Measurements from ENCODE around the gene CAPN15.

CAPN15 gene

DNA sequence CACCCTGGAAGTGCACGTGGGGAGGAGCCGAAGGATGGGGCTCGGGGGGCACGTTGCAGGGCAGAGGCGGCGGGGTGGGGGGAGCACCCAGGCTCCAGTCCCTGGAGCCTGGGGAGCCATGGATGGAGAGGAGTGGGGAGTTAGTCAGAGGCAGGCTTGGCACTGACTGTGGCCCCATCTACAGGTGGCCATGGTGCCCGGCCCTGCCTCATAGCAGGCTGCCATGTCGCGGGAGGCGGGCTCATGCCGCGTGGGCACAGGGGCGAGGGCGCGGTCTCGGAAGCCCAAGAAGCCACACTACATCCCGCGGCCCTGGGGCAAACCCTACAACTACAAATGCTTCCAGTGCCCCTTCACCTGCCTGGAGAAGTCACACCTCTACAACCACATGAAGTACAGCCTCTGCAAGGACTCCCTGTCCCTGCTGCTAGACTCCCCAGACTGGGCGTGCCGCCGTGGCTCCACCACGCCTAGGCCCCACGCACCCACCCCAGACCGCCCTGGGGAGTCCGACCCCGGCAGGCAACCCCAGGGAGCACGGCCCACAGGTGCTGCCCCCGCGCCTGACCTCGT lies 35.6 kb downstream of the CAPN15 start:
- DNase-seq: no peak

DNA sequence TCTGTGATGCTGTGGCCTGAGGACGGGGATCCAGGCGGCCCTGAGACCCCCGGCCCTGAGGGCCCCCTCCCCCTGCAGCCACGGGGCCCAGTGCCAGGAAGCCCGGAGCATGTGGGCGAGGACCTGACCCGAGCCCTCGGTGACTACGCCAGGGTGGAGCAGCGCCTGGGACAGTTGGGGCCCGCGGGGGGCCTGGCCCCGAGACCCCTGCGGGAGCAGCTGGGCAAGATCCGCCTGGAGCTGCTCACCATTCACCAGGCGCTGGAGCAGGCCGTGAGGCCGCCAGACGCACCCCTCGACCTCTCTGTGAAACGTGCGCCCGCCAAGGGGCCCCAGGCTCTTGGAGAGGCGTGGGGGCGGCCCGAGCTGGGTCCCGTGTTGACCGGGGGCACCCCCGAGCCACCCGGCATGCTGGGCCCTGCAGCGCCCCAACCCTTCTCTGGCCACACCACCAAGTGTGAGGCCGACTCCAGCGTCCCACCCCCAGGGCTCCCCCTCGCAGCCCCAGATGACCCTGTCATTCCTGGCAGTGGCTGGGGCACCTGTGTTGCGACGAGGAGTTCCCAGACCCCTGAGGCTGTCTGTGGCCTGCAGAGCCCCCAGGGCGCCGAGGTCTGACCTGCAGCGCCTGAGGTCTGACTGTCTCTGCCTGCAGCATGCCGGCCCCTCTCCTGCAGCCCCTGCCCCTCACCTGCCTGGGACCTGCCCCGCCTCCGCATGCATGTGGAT lies 37.3 kb downstream of the CAPN15 start:
- no peak for DNase-seq

- no peak for DNase-seq
Measured at GRCh38 chr16:565419-566330, 38.2 kb downstream of the CAPN15 start.

DNA sequence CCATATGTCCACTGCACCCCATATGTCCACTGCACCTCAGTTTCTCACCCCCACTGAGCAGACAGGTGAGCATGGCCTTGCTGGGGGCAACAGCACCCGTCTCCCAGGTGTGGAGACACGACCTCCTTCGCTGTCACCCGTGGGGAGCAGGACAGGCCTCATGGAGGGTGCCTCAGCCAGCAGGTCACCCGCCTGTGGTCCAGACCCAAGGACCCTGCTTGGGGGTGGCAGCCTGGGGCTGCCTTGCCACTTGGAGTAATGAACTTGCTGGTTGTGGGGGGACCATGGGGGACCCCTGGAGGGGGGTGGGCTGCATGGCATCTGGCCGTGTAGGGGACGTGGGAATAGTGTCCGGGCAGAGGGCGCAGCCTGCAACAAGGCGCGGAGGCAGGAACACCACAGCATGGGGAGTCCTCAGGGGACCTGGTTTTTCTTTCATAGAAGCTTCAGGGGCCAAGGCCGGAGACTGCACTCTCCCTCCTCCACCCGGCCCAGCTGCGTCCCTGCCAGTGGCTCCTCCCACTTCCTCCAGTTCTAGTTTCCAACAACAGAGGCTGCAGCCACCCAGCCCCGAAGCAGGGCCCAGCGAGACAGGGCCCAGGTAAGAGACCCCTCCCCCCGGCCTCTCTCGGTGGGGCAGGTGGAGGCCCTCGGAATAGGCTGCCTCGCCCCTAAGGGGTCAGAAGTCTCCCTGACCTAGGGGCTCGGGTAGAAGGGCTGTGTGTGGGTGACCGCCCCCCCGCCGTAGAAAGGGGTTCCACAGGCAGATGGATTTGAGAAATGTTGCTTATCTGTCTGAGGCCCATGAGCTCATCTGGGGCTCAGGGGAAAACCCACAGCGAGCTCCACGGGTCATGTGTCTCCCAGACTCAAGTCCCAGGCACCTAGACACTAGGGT lies 39.2 kb downstream of the CAPN15 start, which contains the start of gene NHLRC4:
Gene NHLRC4, plus strand, starts transcription at position 531 of the 898 bp plus-strand sequence. CDS start 1,043 bp downstream, outside the sequence.
- DNase-seq: peak; percentile 21

DNA sequence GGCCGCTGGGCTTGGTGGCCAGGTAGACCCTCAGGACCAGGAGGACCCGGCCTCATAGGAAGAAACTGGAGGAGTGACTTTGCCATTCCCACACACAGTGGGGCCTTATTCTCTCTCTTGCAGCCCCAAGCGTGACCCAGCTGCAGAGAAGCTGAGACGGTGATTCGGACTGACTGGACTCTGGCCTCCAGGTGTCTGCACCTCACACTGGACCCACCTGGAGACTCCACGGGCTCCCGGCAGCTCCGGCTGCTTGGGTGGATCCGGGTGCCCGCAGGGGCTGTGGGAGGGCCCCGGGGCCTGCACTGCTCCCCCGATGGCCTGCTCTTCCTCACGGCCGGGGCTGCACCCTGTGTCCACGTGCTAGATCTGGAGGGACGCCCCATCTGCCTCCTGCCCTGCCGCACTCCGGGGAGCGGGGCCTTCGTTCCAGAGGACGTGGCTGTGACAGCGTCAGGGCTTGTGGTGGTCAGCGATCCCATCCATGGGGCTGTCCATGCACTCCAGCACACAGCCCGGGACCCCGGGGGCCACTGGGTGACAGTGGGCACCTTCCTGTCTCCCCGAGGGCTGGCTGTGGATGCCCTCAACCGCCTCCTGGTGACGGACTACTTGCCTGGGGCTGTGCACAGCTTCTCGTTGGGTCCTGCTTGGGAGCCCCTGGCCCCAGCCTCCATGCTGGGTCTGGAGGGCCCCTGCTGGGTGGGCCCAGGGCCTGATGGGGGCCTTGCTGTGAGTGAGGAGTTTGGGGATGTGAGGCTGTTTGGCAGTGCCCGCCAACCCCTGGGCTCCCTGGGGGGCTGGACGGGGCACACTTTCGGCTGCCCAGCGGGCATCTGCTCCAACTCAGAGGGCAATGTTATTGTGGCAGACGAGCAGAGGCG lies 40.1 kb downstream of the CAPN15 start:
- no peak for DNase-seq

GRCh38 chr16:568401-569258 lies 41.1 kb downstream of the CAPN15 start:
- DNase-seq: no peak

DNA sequence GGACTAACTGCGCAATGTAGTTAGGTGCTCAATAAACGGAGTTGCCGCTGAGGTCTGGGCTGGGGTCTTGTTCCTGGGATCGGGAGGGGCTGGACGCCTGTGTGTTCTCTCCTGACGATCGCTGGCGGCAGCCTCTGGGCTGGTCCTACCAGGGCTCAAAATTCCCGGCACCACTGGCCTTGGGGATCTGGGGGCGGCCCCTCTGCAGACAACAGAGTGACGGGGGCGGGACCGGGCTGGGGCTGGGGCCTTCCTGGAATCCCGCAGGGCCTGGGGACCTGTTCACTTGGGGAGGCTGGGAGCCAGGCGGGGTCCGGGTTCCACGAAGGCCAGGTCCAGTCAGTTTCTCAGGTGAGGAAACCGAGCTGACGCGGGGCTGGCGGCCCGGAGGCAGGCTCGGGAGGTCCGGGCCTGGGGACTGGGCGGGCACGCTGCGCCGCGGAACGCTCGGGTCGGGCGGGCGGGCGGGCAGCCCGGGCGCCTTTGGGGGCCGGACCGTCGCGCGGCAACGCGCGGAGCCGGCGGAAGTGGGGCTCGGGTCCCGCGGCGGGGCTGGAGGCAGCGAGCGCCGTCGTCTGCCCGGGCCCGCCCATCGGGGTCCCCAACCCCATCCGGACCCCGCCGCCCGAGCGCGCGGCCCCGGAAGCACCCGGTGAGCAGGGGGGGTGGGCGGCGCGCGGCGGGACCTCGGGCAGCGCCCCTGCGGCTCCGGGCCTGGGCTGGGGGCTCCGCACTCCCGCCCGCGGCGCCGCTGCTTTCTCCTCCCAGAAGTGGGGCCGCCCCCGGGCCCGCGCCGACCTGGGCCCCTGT lies 42.1 kb downstream of the CAPN15 start, which contains the start of gene PIGQ:
Gene PIGQ, plus strand, starts transcription at position 524 of the 810 bp plus-strand sequence. CDS start 4,107 bp downstream, outside the sequence.
- peak; percentile 51 for DNase-seq

- no peak for DNase-seq
Measured at GRCh38 chr16:572865-573650, 45.5 kb downstream of the CAPN15 start.

- no peak for DNase-seq
Measured at GRCh38 chr16:574021-574760, 46.7 kb downstream of the CAPN15 start.

- DNase-seq: no peak
Measured at GRCh38 chr16:575354-576196, 48.1 kb downstream of the CAPN15 start.

DNA sequence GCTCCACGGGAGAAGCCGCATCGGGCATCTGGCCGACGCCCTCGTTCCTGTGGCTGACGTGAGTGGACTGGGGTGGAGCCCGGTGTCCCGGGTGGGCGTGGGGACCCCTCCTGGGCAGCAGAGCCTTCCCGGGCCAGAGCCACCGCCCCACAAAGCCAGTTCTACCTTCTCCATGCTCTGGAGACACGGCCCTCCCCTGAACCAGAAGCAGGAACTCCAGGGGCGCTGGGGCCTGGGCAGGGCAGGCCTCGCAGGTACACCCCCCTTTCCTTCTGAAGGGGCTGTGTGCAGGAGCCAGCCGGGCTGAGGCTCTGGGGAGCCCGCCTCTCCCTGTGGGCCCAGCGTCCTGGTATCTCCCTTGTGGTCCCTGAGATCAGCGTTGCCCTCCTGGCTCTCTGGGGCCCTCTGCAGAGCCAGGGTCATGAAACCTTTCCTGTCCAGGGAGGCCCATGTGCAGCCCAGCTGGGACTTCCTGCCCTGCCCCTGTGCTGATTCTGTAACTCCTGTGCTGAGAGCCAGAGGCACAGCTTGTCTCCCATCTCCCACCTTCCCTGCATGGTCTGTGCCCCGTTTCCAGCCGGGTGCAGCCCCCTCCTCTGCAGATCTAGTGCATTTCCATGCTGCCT lies 48.8 kb downstream of the CAPN15 start:
- no peak for DNase-seq

- no peak for DNase-seq
Measured at GRCh38 chr16:576823-577201, 49.3 kb downstream of the CAPN15 start.

DNA sequence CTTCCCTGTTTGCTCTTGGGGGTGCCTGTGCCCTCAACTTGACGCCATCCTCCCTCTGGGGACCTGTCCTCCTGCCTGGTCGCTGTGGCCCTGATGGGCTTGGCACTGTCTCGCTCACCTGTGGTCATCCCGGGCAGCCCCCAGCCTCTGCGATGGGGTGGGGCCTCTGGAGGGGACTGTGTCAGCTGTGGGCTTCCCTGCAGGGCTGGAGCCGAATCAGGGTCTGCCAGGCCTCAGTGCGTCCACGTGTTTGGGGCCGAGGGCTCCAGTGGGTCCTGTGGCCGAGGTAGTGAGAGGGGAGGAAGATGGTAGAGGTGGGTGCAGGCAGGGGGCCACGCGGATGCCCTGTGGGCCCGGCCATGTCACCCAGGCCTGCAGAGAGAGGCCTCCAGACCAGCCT lies 50.3 kb downstream of the CAPN15 start:
- no peak for DNase-seq

GRCh38 chr16:578232-578869 lies 50.8 kb downstream of the CAPN15 start:
- no peak for DNase-seq

DNA sequence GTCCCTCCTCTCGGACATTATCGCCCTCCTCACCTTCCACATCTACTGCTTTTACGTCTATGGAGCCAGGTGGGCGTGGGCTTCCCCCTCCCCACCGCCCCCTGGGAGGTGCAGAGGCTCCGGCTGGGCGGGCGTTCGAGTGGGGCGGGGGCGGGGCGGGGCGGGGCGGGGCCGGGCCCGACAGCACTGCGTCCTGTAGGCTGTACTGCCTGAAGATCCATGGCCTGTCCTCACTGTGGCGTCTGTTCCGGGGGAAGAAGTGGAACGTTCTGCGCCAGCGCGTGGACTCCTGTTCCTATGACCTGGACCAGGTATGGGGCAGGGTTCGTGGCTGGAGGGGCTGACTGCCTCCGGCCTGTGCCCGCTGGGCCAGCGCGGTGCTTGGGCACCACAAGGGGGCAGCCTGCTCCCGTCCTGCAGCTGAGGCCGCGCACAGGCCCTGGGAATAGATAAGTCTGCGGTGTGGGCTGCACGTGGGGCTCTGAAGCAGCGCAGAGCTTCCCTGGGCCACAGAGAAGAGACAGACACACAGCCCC lies 51.4 kb downstream of the CAPN15 start:
- DNase-seq: peak; percentile 43

All from effector CD4-positive, alpha-beta T cell (primary cell).